B cell (primary cell): ENCODE measurements around the gene MARCHF3. TPM values are rescaled to one million over a fixed set of nuclear protein-coding genes. Genes with fewer than 3 reads are reported as not detected.

ENCODE experiments used
- ATAC-seq: fragments of 200-7000 bp; cut with Tn5 transposase; one replicate; pipeline ENCODE4 v1.10.0; 2021; ENCODE audit warnings: low read depth, mild to moderate bottlenecking, moderate number of reproducible peaks, moderate library complexity
- CTCF ChIA-PET: fragments of 350-600 bp; sonication (Branson Sonifier 250); formaldehyde crosslinking; loops from one replicate; lab custom pipeline; 2021; ENCODE audit warnings: antibody characterized with exemption, inconsistent platforms; lab: Charles Lee
- POLR2A ChIA-PET: fragments of 350-600 bp; sonication (Branson Sonifier 250); formaldehyde crosslinking; loops from one replicate; lab custom pipeline; 2021; ENCODE audit warnings: antibody characterized with exemption; lab: Charles Lee
- DNase-seq: peaks from one replicate; pipeline ENCODE4 v3.0.0; 2013
- H2AFZ ChIP-seq: 2 replicates; pipeline ENCODE4 v1.6.1; 2012; ENCODE audit warnings: mild to moderate bottlenecking, low read depth, low read length; ENCODE audit not compliant: insufficient read depth, poor library complexity, severe bottlenecking
- H3K27ac ChIP-seq, 2 donors: 1 replicate in 1 of 2; 2 replicates in 1 of 2; pipeline ENCODE4 v1.5.1; 2012 to 2013; ENCODE audit warnings: low read length in 2 of 2, mild to moderate bottlenecking in 2 of 2, moderate library complexity in 1 of 2
- H3K27me3 ChIP-seq, 4 experiments: fragments of 200-600 bp in 1 of 4; sonication (generic) in 1 of 4; replicated peaks in 1 of 4; 1 replicate in 2 of 4; 2 replicates in 2 of 4; pipeline versions ENCODE4 v1.6.1 to v1.7.0; 2013 to 2016; ENCODE audit warnings: low read length in 3 of 4, mild to moderate bottlenecking in 2 of 4, mixed read lengths in 1 of 4, moderate library complexity in 1 of 4; ENCODE audit not compliant: insufficient read depth in 4 of 4, control insufficient read depth in 3 of 4; ENCODE audit errors: control extremely low read depth in 1 of 4
- H3K36me3 ChIP-seq, 2 experiments: replicated peaks in 1 of 2; 1 replicate in 1 of 2; 2 replicates in 1 of 2; pipeline versions ENCODE4 v1.6.1 to v1.7.1; 2013; ENCODE audit warnings: low read length in 1 of 2; ENCODE audit not compliant: insufficient read depth in 2 of 2, control insufficient read depth in 1 of 2; ENCODE audit errors: control extremely low read depth in 1 of 2, extremely low read depth in 1 of 2
- H3K4me1 ChIP-seq, 2 donors: fragments of 200-600 bp in 1 of 2; sonication (generic) in 1 of 2; 1 replicate in 1 of 2; 2 replicates in 1 of 2; pipeline versions ENCODE4 v1.5.1 to v1.6.1; 2013 to 2017; ENCODE audit warnings: low read length in 2 of 2; ENCODE audit not compliant: control insufficient read depth in 2 of 2, insufficient read depth in 2 of 2
- H3K4me2 ChIP-seq: replicated peaks from 2 replicates; pipeline ENCODE3; 2012; ENCODE audit warnings: mild to moderate bottlenecking, low read depth, low read length; ENCODE audit not compliant: poor library complexity, severe bottlenecking
- H3K4me3 ChIP-seq, 5 experiments: fragments of 200-600 bp in 1 of 5; sonication (generic) in 1 of 5; 1 replicate in 3 of 5; 2 replicates in 2 of 5; pipeline versions ENCODE4 v1.5.1 to v1.7.0; 2011 to 2016; ENCODE audit warnings: low read length in 4 of 5, mild to moderate bottlenecking in 4 of 5, low read depth in 2 of 5, control low read depth in 1 of 5, moderate library complexity in 1 of 5; ENCODE audit not compliant: insufficient read depth in 1 of 5; ENCODE audit errors: control extremely low read depth in 1 of 5, extremely low read depth in 1 of 5
- H3K79me2 ChIP-seq: fragments of 200-600 bp; sonication (generic); one replicate; pipeline ENCODE4 v1.6.0; 2016; ENCODE audit warnings: low read length; ENCODE audit not compliant: control insufficient read depth, insufficient read depth
- H3K9ac ChIP-seq: fragments of 200-600 bp; sonication (generic); 2 replicates; pipeline ENCODE4 v1.6.1; 2017; ENCODE audit warnings: mild to moderate bottlenecking, low read length, moderate library complexity
- H3K9me3 ChIP-seq, 3 donors: one replicate each; pipeline versions ENCODE4 v1.6.1 to v1.7.1; 2013; ENCODE audit warnings: low read length in 2 of 3; ENCODE audit not compliant: control insufficient read depth in 2 of 3, insufficient read depth in 1 of 3; ENCODE audit errors: control extremely low read depth in 1 of 3
- H4K20me1 ChIP-seq: 2 replicates; pipeline ENCODE4 v1.6.0; 2012; ENCODE audit warnings: mild to moderate bottlenecking, low read length; ENCODE audit not compliant: insufficient read depth, control insufficient read depth, poor library complexity, severe bottlenecking
- H3K27ac Mint-ChIP-seq: one replicate; pipeline ENCODE4 v1.8.0; 2021; ENCODE audit warnings: mixed read lengths
- H3K27me3 Mint-ChIP-seq: one replicate; pipeline ENCODE4 v1.8.0; 2021; ENCODE audit warnings: mixed read lengths
- H3K4me1 Mint-ChIP-seq: one replicate; pipeline ENCODE4 v1.8.0; 2021; ENCODE audit warnings: mixed read lengths
- H3K4me3 Mint-ChIP-seq: one replicate; pipeline ENCODE4 v1.8.0; 2021; ENCODE audit warnings: mixed read lengths
- H3K9me3 Mint-ChIP-seq: one replicate; pipeline ENCODE4 v1.8.0; 2022; ENCODE audit warnings: mixed read lengths; ENCODE audit not compliant: insufficient read depth
- CTCF ChIP-seq: fragments of 200-600 bp; IDR thresholded peaks from one replicate; pipeline ENCODE4 v1.8.0; 2022; ENCODE audit warnings: antibody characterized with exemption, mild to moderate bottlenecking
- EZH2 ChIP-seq: IDR thresholded peaks from 2 replicates; pipeline ENCODE4 v1.6.1; 2012; ENCODE audit warnings: borderline replicate concordance, low read depth, mild to moderate bottlenecking, moderate library complexity, low read length; ENCODE audit not compliant: insufficient read depth, poor library complexity, severe bottlenecking
- WGBS: methylation state at CpG from one replicate; pipeline ENCODE4 v1.1.5; 2013; ENCODE audit warnings: missing lambda C conversion rate; ENCODE audit not compliant: insufficient coverage; 5-methylcytosine and 5-hydroxymethylcytosine counted together
- intact Hi-C: fragments of 100-400 bp; cut with micrococcal nuclease; formaldehyde crosslinking; loops from one replicate; pipeline ENCODE4 v1.10.0; 2022
- polyA plus RNA-seq: library from polyadenylated mRNA; depleted of rRNA; stranded (reverse); fragments of >200 nt; gene quantifications from 2 replicates; pipeline ENCODE4 v1.2.3, GENCODE V29; 2012
- total RNA-seq, 2 donors: library from RNA; stranded (reverse); fragments of 120-200 nt in 1 of 2; gene quantifications; 1 replicate in 1 of 2; 2 replicates in 1 of 2; pipeline versions ENCODE4 v1.2.3 to v1.2.4, GENCODE V29; 2013 to 2022

The MARCHF3 gene
- total and polyA plus RNA-seq, 2 donors (not counting 1 experiment from before 2014, with no cell fraction given), result 31.6 to 35.0 TPM

- no peaks in the 10 kb centered on the region for H4K20me1 ChIP-seq
- H3K27ac ChIP-seq, result peak overlapping the region; percentile 50 to 76
- intact Hi-C loops, result no loop called here
- no peak overlapping the region for H3K4me3 ChIP-seq
- H3K27ac Mint-ChIP-seq, result peak overlapping the region; percentile 96
- H3K4me3 Mint-ChIP-seq, result peak overlapping the region; percentile 69
- ChIA-PET POLR2A (no interaction called here), CTCF (no interaction called here)
- H3K27me3 Mint-ChIP-seq, result no peaks in the 10 kb centered on the region
- DNase-seq (no peak), ATAC-seq (no peak)
- no peaks in the 10 kb centered on the region for H3K9me3 Mint-ChIP-seq
- peak overlapping the region; percentile 35 for H3K9ac ChIP-seq
- H3K27me3 ChIP-seq, result no peaks in the 10 kb centered on the region
- TF ChIP-seq EZH2 (no peak), CTCF (no peak)
- H3K36me3 ChIP-seq, result no peaks in the 10 kb centered on the region
- WGBS, result 94% methylated on average over 11 of the region's 14 CpGs
- H3K9me3 ChIP-seq, result peaks cover 0 to 18% (median 0%) of the 10 kb centered on the region in 3 donors
- peaks cover 26 to 35% of the 10 kb centered on the region in 2 donors for H3K4me1 ChIP-seq
- H2AFZ ChIP-seq, result peak overlapping the region; percentile 66
- peaks cover 50% of the 10 kb centered on the region for H3K4me1 Mint-ChIP-seq
- H3K4me2 ChIP-seq, result peak overlapping the region; percentile 66
- no peaks in the 10 kb centered on the region for H3K79me2 ChIP-seq
Observed at GRCh38 chr5:126851501-126852011, 178.8 kb downstream of the MARCHF3 start.

- Histone ChIP-seq H3K4me1 (peaks cover 38 to 47% of the 10 kb centered on the region in 2 donors), H3K4me2 (no peak overlapping the region), H3K27me3 (no peaks in the 10 kb centered on the region), H3K9me3 (peaks cover 0 to 9% (median 0%) of the 10 kb centered on the region in 3 donors), H2AFZ (no peak overlapping the region), H3K79me2 (no peaks in the 10 kb centered on the region), H4K20me1 (no peaks in the 10 kb centered on the region), H3K4me3 (no peak overlapping the region), H3K36me3 (no peaks in the 10 kb centered on the region), H3K9ac (no peak overlapping the region), H3K27ac (no peak overlapping the region)
- intact Hi-C loops, result no loop called here
- no CpG with 5 or more reads among the region's 3 CpGs for WGBS
- Mint-ChIP-seq H3K27ac (peak overlapping the region; percentile 2), H3K4me3 (no peak overlapping the region), H3K9me3 (no peaks in the 10 kb centered on the region), H3K27me3 (no peaks in the 10 kb centered on the region), H3K4me1 (peaks cover 65% of the 10 kb centered on the region)
- DNase-seq (no peak), ATAC-seq (no peak)
- CTCF ChIA-PET, result interaction anchor here (1.1 to 1.3 kb wide), 2 partner anchors 11 to 72 kb away, joined by 3 read pairs; partner anchors contain the start of gene LMNB1
- TF ChIP-seq CTCF, result no peak
- TF ChIP-seq EZH2, result no peak
- POLR2A ChIA-PET, result no interaction called here
Observed at GRCh38 chr5:126849101-126849678, 181.2 kb downstream of the MARCHF3 start.
